ENCODE measurements around the gene C14orf180.

C14orf180 gene

GRCh38 chr14:104563742-104564615 lies 15.6 kb upstream of the C14orf180 start:
- Histone ChIP-seq H3K4me3 (ENCODE audit: low read depth, low read length) (no peak overlapping the region), H3K27ac (ENCODE audit: low read depth, low read length) (no peak overlapping the region), H3K36me3 (ENCODE audit: control insufficient read depth, insufficient read depth, low read length) (no peaks in the 10 kb centered on the region), H3K27me3 (ENCODE audit: control insufficient read depth, insufficient read depth, low read length) (no peaks in the 10 kb centered on the region), H3K9ac (ENCODE audit: low read depth, low read length) (no peak overlapping the region), H3K9me3 (ENCODE audit: control insufficient read depth, insufficient read depth, low read length) (no peaks in the 10 kb centered on the region), H3K4me1 (ENCODE audit: control insufficient read depth, insufficient read depth, low read length) (peaks cover 6% of the 10 kb centered on the region; the same call in 1 of the 2 replicates)

GRCh38 chr14:104564744-104565679 lies 14.6 kb upstream of the C14orf180 start:
- no peak overlapping the region for H3K9ac ChIP-seq (ENCODE audit: low read depth, low read length)
- no peak overlapping the region for H3K27ac ChIP-seq (ENCODE audit: low read depth, low read length)
- peaks cover 6% of the 10 kb centered on the region; the same call in 1 of the 2 replicates for H3K4me1 ChIP-seq (ENCODE audit: control insufficient read depth, insufficient read depth, low read length)
- no peaks in the 10 kb centered on the region for H3K36me3 ChIP-seq (ENCODE audit: control insufficient read depth, insufficient read depth, low read length)
- no peak overlapping the region for H3K4me3 ChIP-seq (ENCODE audit: low read depth, low read length)
- H3K9me3 ChIP-seq (ENCODE audit: control insufficient read depth, insufficient read depth, low read length) = no peaks in the 10 kb centered on the region
- H3K27me3 ChIP-seq (ENCODE audit: control insufficient read depth, insufficient read depth, low read length) = no peaks in the 10 kb centered on the region

- Histone ChIP-seq H3K27me3 (ENCODE audit: control insufficient read depth, insufficient read depth, low read length) (no peaks in the 10 kb centered on the region), H3K36me3 (ENCODE audit: control insufficient read depth, insufficient read depth, low read length) (no peaks in the 10 kb centered on the region), H3K9ac (ENCODE audit: low read depth, low read length) (no peak overlapping the region), H3K4me1 (ENCODE audit: control insufficient read depth, insufficient read depth, low read length) (peaks cover 6% of the 10 kb centered on the region; the same call in 1 of the 2 replicates), H3K9me3 (ENCODE audit: control insufficient read depth, insufficient read depth, low read length) (no peaks in the 10 kb centered on the region), H3K4me3 (ENCODE audit: low read depth, low read length) (no peak overlapping the region), H3K27ac (ENCODE audit: low read depth, low read length) (no peak overlapping the region)
These were observed 12.2 kb upstream of the C14orf180 start for GRCh38 chr14:104567141-104567956.

- H3K9ac ChIP-seq (ENCODE audit: low read depth, low read length) = no peak overlapping the region
- H3K9me3 ChIP-seq (ENCODE audit: control insufficient read depth, insufficient read depth, low read length) = no peaks in the 10 kb centered on the region
- H3K36me3 ChIP-seq (ENCODE audit: control insufficient read depth, insufficient read depth, low read length) = no peaks in the 10 kb centered on the region
- no peaks in the 10 kb centered on the region for H3K27me3 ChIP-seq (ENCODE audit: control insufficient read depth, insufficient read depth, low read length)
- no peak overlapping the region for H3K4me3 ChIP-seq (ENCODE audit: low read depth, low read length)
- peaks cover 6% of the 10 kb centered on the region; the same call in 1 of the 2 replicates for H3K4me1 ChIP-seq (ENCODE audit: control insufficient read depth, insufficient read depth, low read length)
- no peak overlapping the region for H3K27ac ChIP-seq (ENCODE audit: low read depth, low read length)
These were observed 11.7 kb upstream of the C14orf180 start for GRCh38 chr14:104567957-104568225.

- H3K9ac ChIP-seq (ENCODE audit: low read depth, low read length) = no peak overlapping the region
- no peak overlapping the region for H3K4me3 ChIP-seq (ENCODE audit: low read depth, low read length)
- H3K27me3 ChIP-seq (ENCODE audit: control insufficient read depth, insufficient read depth, low read length) = no peaks in the 10 kb centered on the region
- H3K36me3 ChIP-seq (ENCODE audit: control insufficient read depth, insufficient read depth, low read length) = no peaks in the 10 kb centered on the region
- no peaks in the 10 kb centered on the region for H3K9me3 ChIP-seq (ENCODE audit: control insufficient read depth, insufficient read depth, low read length)
- H3K27ac ChIP-seq (ENCODE audit: low read depth, low read length) = no peak overlapping the region
- H3K4me1 ChIP-seq (ENCODE audit: control insufficient read depth, insufficient read depth, low read length) = peaks cover 3% of the 10 kb centered on the region; the same call in 1 of the 2 replicates
These were observed 10.9 kb upstream of the C14orf180 start for GRCh38 chr14:104568620-104569019.

GRCh38 chr14:104569435-104569834 lies 10.1 kb upstream of the C14orf180 start:
- no peaks in the 10 kb centered on the region for H3K27me3 ChIP-seq (ENCODE audit: control insufficient read depth, insufficient read depth, low read length)
- no peak overlapping the region for H3K9ac ChIP-seq (ENCODE audit: low read depth, low read length)

GRCh38 chr14:104571246-104571645 lies 8.3 kb upstream of the C14orf180 start:
- Histone ChIP-seq H3K9me3 (ENCODE audit: control insufficient read depth, insufficient read depth, low read length) (no peaks in the 10 kb centered on the region), H3K4me1 (ENCODE audit: control insufficient read depth, insufficient read depth, low read length) (no peaks in the 10 kb centered on the region), H3K9ac (ENCODE audit: low read depth, low read length) (no peak overlapping the region), H3K27ac (ENCODE audit: low read depth, low read length) (no peak overlapping the region), H3K27me3 (ENCODE audit: control insufficient read depth, insufficient read depth, low read length) (no peaks in the 10 kb centered on the region), H3K36me3 (ENCODE audit: control insufficient read depth, insufficient read depth, low read length) (no peaks in the 10 kb centered on the region), H3K4me3 (ENCODE audit: low read depth, low read length) (no peak overlapping the region)

More at GRCh38 chr14:104569435-104569834, 10.1 kb upstream of the C14orf180 start:
- H3K4me3 ChIP-seq (ENCODE audit: low read depth, low read length) = no peak overlapping the region
- no peaks in the 10 kb centered on the region for H3K9me3 ChIP-seq (ENCODE audit: control insufficient read depth, insufficient read depth, low read length)
- no peaks in the 10 kb centered on the region for H3K4me1 ChIP-seq (ENCODE audit: control insufficient read depth, insufficient read depth, low read length)
- H3K27ac ChIP-seq (ENCODE audit: low read depth, low read length) = no peak overlapping the region
- H3K36me3 ChIP-seq (ENCODE audit: control insufficient read depth, insufficient read depth, low read length) = no peaks in the 10 kb centered on the region

GRCh38 chr14:104572024-104572626 lies 7.4 kb upstream of the C14orf180 start:
- H3K9ac ChIP-seq (ENCODE audit: low read depth, low read length) = no peak overlapping the region
- H3K4me3 ChIP-seq (ENCODE audit: low read depth, low read length) = no peak overlapping the region
- no peaks in the 10 kb centered on the region for H3K9me3 ChIP-seq (ENCODE audit: control insufficient read depth, insufficient read depth, low read length)
- no peak overlapping the region for H3K27ac ChIP-seq (ENCODE audit: low read depth, low read length)
- H3K36me3 ChIP-seq (ENCODE audit: control insufficient read depth, insufficient read depth, low read length) = no peaks in the 10 kb centered on the region
- no peaks in the 10 kb centered on the region for H3K27me3 ChIP-seq (ENCODE audit: control insufficient read depth, insufficient read depth, low read length)
- H3K4me1 ChIP-seq (ENCODE audit: control insufficient read depth, insufficient read depth, low read length) = no peaks in the 10 kb centered on the region

- Histone ChIP-seq H3K36me3 (ENCODE audit: control insufficient read depth, insufficient read depth, low read length) (no peaks in the 10 kb centered on the region), H3K27ac (ENCODE audit: low read depth, low read length) (no peak overlapping the region), H3K4me1 (ENCODE audit: control insufficient read depth, insufficient read depth, low read length) (no peaks in the 10 kb centered on the region), H3K27me3 (ENCODE audit: control insufficient read depth, insufficient read depth, low read length) (no peaks in the 10 kb centered on the region), H3K4me3 (ENCODE audit: low read depth, low read length) (no peak overlapping the region), H3K9ac (ENCODE audit: low read depth, low read length) (no peak overlapping the region), H3K9me3 (ENCODE audit: control insufficient read depth, insufficient read depth, low read length) (no peaks in the 10 kb centered on the region)
These were observed 6.9 kb upstream of the C14orf180 start for GRCh38 chr14:104572668-104573067.

- H3K27me3 ChIP-seq (ENCODE audit: control insufficient read depth, insufficient read depth, low read length) = no peaks in the 10 kb centered on the region
- no peaks in the 10 kb centered on the region for H3K9me3 ChIP-seq (ENCODE audit: control insufficient read depth, insufficient read depth, low read length)
- H3K4me1 ChIP-seq (ENCODE audit: control insufficient read depth, insufficient read depth, low read length) = no peaks in the 10 kb centered on the region
- no peak overlapping the region for H3K27ac ChIP-seq (ENCODE audit: low read depth, low read length)
- H3K9ac ChIP-seq (ENCODE audit: low read depth, low read length) = no peak overlapping the region
- no peak overlapping the region for H3K4me3 ChIP-seq (ENCODE audit: low read depth, low read length)
- H3K36me3 ChIP-seq (ENCODE audit: control insufficient read depth, insufficient read depth, low read length) = no peaks in the 10 kb centered on the region
These were observed 5.6 kb upstream of the C14orf180 start for GRCh38 chr14:104573930-104574329.

All from HUES48 (cell line).